Prostate gland (tissue), 2 donors: ENCODE results near the gene GTPBP6. TPM values are rescaled to one million over a fixed set of nuclear protein-coding genes. Genes with fewer than 3 reads are reported as not detected.
"Not testable (repeated sequence)": the region's sequence is repeated elsewhere in the genome, so short reads cannot be mapped to it uniquely, and the experiment has no call there.

Source experiments
- DNase-seq: peaks from one replicate; pipeline ENCODE4 v3.0.0-alpha.2; 2019; ENCODE audit warnings: low spot score
- H3K27ac ChIP-seq, 2 donors: fragments of 200-600 bp; sonication (generic); 2 replicates each; pipeline ENCODE4 v1.5.1; 2017 to 2019
- H3K27me3 ChIP-seq: fragments of 200-600 bp; sonication (generic); replicated peaks from 2 replicates; pipeline ENCODE4 v1.5.1; 2019; ENCODE audit not compliant: insufficient read depth
- H3K36me3 ChIP-seq, 2 donors: fragments of 200-600 bp; sonication (generic); 1 replicate in 1 of 2; 2 replicates in 1 of 2; pipeline versions ENCODE4 v1.5.1 to v1.8.1; 2017 to 2019
- H3K4me1 ChIP-seq: fragments of 200-600 bp; sonication (generic); replicated peaks from 2 replicates; pipeline ENCODE4 v1.5.1; 2019
- H3K4me3 ChIP-seq, 2 donors: fragments of 200-600 bp; sonication (generic); 2 replicates each; pipeline ENCODE4 v1.5.1; 2017 to 2019
- H3K9me3 ChIP-seq: fragments of 200-600 bp; sonication (generic); 2 replicates; pipeline ENCODE4 v1.5.1; 2017
- POLR2A ChIP-seq: fragments of 450-650 bp; IDR thresholded peaks from one replicate; pipeline ENCODE4 v1.6.1; 2016; ENCODE audit warnings: antibody characterized with exemption, mild to moderate bottlenecking
- POLR2AphosphoS5 ChIP-seq: sonication (generic); formaldehyde crosslinking; IDR thresholded peaks from one replicate; pipeline ENCODE4 v1.6.1; 2017; ENCODE audit warnings: antibody characterized with exemption
- WGBS: methylation state at CpG from one replicate; pipeline ENCODE4 v1.1.5; 2018; 5-methylcytosine and 5-hydroxymethylcytosine counted together
- intact Hi-C: fragments of 100-400 bp; cut with DNase I; formaldehyde crosslinking; loops from one replicate; pipeline ENCODE4 v1.14.2; 2022
- total RNA-seq, 2 donors: library from RNA; depleted of rRNA; stranded (reverse); fragments of >200 nt; gene quantifications; one replicate each; pipeline ENCODE4 v1.1.0, GENCODE V29; 2016
- TF ChIP-seq, protein P1 (sequence below), 4 experiments: fragments of 200-600 bp in 2 of 4; fragments of 450-650 bp in 2 of 4; sonication (generic) in 2 of 4; IDR thresholded peaks; 1 replicate in 3 of 4; 2 replicates in 1 of 4; pipeline ENCODE4 v1.5.1; 2016 to 2019; ENCODE audit warnings: antibody characterized with exemption in 4 of 4, mild to moderate bottlenecking in 2 of 4, moderate library complexity in 2 of 4

Gene GTPBP6
- total RNA-seq, 2 donors from 2014 or later, result 43.9 to 69.6 TPM

DNA sequence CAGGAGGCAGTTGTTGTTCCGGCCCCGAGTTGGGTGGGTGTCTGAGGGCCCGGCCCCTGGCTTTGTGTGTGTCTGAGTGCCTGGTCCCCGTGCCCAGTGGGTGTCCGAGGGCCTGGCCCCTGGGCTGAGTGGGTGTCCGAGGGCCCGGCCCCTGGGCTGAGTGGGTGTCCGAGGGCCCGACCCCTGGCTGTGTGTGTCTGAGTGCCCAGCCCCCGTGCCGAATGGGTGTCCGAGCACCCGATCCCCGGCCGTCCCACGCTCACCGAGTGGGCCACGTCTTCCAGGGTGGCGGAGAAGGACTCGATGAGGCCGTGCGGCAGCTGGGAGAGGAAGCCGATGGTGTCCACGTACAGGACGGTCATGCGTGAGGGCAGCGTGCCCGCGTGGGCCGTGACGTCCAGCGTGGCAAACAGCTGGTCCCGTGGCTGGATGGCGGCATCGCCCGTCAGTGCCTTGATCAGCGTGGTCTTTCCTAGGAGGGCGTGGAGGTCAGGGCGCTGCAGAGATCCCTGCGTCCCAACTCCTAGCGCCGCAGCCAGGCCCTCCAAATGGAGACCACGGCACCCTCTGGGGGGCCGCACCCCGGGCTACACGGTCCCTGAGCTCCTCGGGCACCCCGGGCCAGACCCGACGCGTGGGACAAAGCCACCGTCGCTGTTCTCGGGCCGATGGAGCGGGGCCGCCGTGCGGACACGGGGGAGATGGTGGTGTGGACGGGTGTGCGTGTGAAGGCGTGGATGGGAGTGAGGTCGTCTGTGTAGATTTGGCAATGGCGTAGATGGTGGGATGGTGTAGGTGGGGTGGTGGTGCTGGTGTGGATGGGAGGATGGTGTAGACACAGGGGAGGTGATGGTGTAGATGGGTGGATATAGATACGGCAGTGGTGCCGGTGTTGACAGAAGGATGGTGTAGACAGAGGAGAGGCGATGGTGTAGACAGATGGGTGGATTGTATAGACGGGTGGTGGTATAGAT is 7.2 kb downstream of the GTPBP6 start:
- intact Hi-C loops, result no loop called here
- Histone ChIP-seq H3K36me3 (peaks cover 9 to 15% of the 10 kb centered on the region in 2 donors), H3K27ac (no peak overlapping the region), H3K27me3 (no peaks in the 10 kb centered on the region), H3K4me1 (no peaks in the 10 kb centered on the region), H3K4me3 (no peak overlapping the region), H3K9me3 (no peaks in the 10 kb centered on the region)
- no peak for DNase-seq
- TF ChIP-seq POLR2A (no peak), POLR2AphosphoS5 (no peak)
- TF ChIP-seq, protein P1, sequence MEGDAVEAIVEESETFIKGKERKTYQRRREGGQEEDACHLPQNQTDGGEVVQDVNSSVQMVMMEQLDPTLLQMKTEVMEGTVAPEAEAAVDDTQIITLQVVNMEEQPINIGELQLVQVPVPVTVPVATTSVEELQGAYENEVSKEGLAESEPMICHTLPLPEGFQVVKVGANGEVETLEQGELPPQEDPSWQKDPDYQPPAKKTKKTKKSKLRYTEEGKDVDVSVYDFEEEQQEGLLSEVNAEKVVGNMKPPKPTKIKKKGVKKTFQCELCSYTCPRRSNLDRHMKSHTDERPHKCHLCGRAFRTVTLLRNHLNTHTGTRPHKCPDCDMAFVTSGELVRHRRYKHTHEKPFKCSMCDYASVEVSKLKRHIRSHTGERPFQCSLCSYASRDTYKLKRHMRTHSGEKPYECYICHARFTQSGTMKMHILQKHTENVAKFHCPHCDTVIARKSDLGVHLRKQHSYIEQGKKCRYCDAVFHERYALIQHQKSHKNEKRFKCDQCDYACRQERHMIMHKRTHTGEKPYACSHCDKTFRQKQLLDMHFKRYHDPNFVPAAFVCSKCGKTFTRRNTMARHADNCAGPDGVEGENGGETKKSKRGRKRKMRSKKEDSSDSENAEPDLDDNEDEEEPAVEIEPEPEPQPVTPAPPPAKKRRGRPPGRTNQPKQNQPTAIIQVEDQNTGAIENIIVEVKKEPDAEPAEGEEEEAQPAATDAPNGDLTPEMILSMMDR (IDR thresholded peaks at IDR 0.05), result no peak
- WGBS, result 97% methylated on average over 66 of the region's 69 CpGs

DNA sequence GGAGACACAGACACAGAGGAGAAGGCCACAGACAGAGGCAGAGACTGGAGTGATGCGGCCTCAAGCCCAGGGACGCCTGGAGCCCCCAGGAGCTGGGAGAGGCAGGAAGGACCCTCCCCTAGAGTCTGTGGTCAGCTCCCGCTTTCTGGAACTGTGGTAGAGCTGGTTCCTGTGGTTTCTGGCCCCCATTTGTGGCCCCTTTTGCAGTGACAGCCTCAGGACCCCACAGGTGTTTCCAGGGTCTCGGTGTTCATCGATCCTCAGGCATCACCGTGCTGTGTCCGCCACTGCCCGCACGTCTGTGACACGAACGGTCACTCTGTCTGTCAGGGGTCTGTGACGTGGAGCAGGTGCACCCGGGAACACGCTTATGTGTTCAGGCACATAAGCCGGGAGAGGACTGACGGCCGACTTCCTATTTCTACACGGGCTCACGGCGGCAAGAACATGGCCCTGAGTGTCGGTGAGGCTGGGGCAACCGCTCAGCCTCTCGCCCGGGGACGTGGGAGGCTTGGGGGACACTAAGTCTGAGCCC is 7.9 kb downstream of the GTPBP6 start:
- TF ChIP-seq POLR2A, result no peak
- TF ChIP-seq, protein P1 (IDR thresholded peaks at IDR 0.05), result no peak
- no peak for TF ChIP-seq POLR2AphosphoS5

DNA sequence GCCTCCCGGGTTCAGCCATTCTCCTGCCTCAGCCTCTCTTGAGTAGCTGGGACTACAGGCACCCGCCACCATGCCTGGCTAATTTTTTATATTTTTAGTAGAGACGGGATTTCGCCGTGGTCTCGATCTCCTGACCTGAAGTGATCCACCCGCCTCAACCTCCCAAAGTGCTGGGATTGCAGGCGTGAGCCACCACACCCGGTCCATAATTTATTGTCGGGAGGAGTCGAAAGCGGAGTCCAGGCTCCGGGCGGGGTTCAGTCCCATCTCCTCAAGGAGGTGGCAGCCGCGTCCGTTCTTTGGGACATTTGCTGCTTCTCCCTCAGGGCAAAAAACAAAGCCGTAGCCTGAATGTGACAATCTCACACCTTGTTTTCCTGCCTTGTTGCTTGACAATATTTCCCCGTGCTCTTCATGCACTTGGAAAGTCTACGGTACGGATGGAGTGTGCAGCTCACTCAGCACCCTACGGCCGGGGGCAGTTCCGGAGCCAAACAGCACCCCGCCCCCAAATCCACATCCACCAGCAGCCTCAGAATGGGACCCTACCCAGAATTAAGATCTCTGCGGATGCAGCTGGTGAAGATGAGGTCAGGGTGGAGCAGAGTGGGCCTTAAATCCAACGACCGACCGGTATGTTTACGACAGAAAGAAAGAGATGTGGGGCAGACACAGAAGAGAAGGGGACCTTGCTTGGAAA is 9.6 kb downstream of the GTPBP6 start:
- H3K4me1 ChIP-seq, result no peaks in the 10 kb centered on the region
- no peak for TF ChIP-seq POLR2AphosphoS5
- TF ChIP-seq, protein P1 (IDR thresholded peaks at IDR 0.05), result no peak
- no peak for TF ChIP-seq POLR2A
- no peaks in the 10 kb centered on the region for H3K27me3 ChIP-seq
- intact Hi-C loops, result no loop called here
- no peak overlapping the region for H3K4me3 ChIP-seq
- DNase-seq, result no peak
- WGBS, result 94% methylated on average over 30 of the region's 30 CpGs
- H3K36me3 ChIP-seq, result peaks cover 9 to 15% of the 10 kb centered on the region in 2 donors
- no peaks in the 10 kb centered on the region for H3K9me3 ChIP-seq
- no peak overlapping the region for H3K27ac ChIP-seq

More for the DNA sequence above, 7.9 kb downstream of the GTPBP6 start:
- Histone ChIP-seq H3K27ac (no peak overlapping the region), H3K36me3 (peaks cover 9 to 15% of the 10 kb centered on the region in 2 donors), H3K27me3 (no peaks in the 10 kb centered on the region), H3K9me3 (no peaks in the 10 kb centered on the region), H3K4me3 (no peak overlapping the region), H3K4me1 (no peaks in the 10 kb centered on the region)
- 94% methylated on average over 20 of the region's 25 CpGs for whole genome bisulfite sequencing
- DNase-seq, result no peak
- intact Hi-C loops, result no loop called here

DNA sequence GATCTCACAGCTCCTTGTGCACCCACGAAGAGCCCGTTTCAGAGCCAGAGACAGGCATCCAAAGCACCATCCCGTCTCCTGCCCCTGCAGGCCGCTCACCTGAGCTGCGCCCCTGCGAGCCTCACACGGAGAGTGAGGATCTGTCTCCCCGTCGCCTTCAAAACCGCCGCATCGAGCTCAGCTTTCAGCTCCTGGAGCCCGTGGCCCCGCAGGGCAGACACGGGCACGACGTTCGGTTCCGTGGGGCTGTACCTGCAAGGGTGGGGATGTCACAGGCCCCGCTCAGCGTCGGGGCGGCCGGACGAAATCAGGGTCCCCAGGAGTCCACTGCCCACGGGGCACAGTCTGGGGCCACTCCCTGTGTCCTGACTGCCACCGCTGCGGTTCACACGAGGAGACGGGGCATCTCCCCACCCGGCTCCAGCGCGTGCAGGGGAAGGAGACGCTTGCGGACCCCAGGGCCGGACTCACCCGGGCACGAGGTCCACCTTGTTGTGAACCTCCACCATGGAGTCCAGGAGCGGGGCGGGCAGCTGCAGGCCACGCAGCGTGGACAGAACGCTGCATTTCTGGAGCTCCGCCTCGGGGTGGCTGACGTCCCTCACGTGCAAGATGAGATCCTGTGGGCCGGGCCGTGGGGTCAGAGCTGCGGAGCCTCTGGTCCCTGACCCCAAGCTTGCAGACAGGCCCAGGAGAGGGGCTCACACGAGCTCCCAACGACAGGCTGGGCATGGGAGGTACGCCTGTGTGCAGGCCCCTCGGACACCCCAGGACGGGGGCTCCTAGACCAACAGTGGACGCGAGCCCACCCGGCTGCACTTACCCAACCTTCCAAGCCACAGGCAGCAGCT is 11.1 kb downstream of the GTPBP6 start:
- H3K27ac ChIP-seq, result no peak overlapping the region
- no peak for DNase-seq
- no peak overlapping the region for H3K4me3 ChIP-seq
- H3K36me3 ChIP-seq, result peaks cover 4 to 11% of the 10 kb centered on the region in 2 donors
- TF ChIP-seq POLR2A (no peak), POLR2AphosphoS5 (no peak)
- TF ChIP-seq, protein P1 (IDR thresholded peaks at IDR 0.05), result no peak
- H3K9me3 ChIP-seq, result no peaks in the 10 kb centered on the region
- H3K27me3 ChIP-seq, result no peaks in the 10 kb centered on the region
- no peaks in the 10 kb centered on the region for H3K4me1 ChIP-seq
- intact Hi-C loops, result no loop called here
- WGBS, result 94% methylated on average over 33 of the region's 58 CpGs

DNA sequence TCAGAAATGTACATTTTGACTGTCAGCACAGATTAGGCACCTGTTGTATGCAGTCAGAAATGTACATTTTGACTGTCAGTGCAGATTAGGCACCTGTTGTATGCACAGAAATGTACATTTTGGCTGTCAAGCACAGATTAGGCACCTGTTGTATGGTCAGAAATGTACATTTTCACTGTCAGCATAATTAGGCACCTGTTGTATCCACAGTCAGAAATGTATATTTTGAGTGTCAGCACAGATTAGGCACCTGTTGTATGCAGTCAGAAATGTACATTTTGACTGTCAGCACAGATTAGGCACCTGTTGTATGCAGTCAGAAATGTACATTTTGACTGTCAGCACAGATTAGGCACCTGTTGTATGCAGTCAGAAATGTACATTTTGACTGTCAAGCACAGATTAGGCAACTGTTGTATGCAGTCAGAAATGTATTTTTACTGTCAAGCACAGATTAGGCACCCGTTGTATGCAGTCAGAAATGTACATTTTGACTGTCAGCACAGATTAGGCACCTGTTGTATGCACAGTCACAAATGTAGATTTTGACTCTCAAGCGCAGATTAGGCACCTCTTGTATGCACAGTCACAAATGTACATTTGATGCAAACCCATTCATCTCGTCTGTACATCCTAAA is 11.9 kb downstream of the GTPBP6 start:
- H3K9me3 ChIP-seq, intact Hi-C loops, H3K4me3 ChIP-seq, H3K27ac ChIP-seq, H3K27me3 ChIP-seq, DNase-seq, H3K4me1 ChIP-seq: not testable (repeated sequence)
- peaks cover 4 to 11% of the 10 kb centered on the region in 2 donors for H3K36me3 ChIP-seq
- 98% methylated on average over 3 of the region's 3 CpGs for WGBS

DNA sequence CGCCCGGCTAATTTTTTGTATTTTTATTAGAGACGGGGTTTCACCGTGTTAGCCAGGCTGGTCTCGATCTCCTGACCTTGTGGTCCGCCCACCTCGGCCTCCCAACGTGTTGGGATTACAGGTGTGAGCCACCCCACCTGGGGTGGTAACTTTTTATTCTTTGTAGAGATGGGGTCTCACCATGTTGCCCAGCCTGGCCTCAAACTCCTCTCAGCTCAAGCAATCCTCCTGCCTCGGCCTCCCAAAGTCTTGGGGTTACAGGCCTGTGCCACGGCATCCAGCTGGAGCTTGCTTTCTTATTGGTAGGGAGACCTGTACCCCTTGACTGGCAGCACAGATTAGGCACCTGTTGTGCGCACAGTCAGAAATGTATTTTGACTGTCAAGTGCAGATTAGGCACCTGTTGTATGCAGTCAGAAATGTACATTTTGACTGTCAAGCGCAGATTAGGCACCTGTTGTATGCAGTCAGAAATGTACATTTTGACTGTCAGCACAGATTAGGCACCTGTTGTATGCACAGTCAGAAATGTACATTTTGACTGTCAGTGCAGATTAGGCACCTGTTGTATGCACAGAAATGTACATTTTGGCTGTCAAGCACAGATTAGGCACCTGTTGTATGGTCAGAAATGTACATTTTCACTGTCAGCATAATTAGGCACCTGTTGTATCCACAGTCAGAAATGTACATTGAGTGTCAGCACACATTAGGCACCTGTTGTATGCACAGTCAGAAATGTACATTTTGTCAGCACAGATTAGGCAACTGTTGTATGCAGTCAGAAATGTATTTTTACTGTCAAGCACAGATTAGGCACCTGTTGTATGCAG is 12.6 kb downstream of the GTPBP6 start:
- WGBS, result 89% methylated on average over 12 of the region's 12 CpGs
- intact Hi-C loops, DNase-seq: not testable (repeated sequence)

More for the DNA sequence above, 12.6 kb downstream of the GTPBP6 start:
- H3K27ac ChIP-seq, H3K4me3 ChIP-seq, H3K9me3 ChIP-seq, H3K27me3 ChIP-seq, H3K4me1 ChIP-seq: not testable (repeated sequence)
- H3K36me3 ChIP-seq, result peaks cover 4 to 11% of the 10 kb centered on the region in 2 donors
